HUDEP-2 (cell line): ENCODE data around the gene MAN1B1.
"Not testable (repeated sequence)": the region's sequence is repeated elsewhere in the genome, so short reads cannot be mapped to it uniquely, and the experiment has no call there.

ENCODE experiments used
- DNase-seq, 76 experiments: peaks; one replicate each; lab custom pipeline; 2025; ENCODE audit not compliant: unreplicated experiment in 76 of 76; lab: John Stamatoyannopoulos, UW

Gene MAN1B1

DNA sequence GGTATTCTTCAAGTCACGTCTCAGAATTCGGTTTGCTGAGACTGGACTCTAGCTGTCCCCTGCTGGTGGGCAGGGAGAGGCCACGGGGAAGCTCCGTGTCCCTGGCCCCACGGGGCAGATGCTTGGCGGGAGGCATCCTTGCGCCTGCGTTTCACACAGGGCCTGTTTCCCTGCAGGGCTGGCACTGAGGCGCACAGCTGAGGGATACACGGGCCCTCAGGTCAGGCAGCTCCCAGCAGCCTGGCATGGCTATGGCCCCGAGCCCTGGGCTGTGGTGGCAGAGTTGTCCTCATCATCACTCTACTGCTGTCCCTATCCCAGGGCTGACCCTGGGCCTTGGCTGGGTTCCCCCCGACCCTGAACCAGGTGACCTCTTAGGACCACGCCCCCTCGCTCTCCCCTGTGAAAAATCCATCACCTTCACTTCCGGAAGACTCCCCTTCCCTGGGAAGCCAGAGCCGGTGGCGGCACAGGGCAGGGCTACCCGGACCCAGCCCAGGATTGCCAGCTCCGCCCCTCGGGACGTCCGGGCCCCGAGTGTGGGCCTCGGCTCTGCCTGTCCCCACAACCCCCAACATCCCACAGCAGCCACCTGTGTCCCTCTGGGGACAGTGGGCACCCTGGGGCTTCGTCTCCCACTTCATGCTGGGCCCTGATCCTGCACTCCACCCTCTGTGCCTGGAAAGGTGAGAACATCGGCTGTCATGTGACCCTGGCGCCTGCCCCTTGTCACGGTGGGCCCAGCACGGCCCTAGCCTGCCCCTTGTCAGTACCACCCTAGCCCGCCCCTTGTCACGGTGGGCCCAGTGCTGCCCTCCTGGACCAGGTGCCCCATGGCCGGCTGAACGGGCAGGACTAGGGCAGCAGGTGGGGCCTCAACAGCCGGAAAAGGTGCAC, 22.7 kb downstream of the MAN1B1 start:
- DNase-seq: no peak

DNA sequence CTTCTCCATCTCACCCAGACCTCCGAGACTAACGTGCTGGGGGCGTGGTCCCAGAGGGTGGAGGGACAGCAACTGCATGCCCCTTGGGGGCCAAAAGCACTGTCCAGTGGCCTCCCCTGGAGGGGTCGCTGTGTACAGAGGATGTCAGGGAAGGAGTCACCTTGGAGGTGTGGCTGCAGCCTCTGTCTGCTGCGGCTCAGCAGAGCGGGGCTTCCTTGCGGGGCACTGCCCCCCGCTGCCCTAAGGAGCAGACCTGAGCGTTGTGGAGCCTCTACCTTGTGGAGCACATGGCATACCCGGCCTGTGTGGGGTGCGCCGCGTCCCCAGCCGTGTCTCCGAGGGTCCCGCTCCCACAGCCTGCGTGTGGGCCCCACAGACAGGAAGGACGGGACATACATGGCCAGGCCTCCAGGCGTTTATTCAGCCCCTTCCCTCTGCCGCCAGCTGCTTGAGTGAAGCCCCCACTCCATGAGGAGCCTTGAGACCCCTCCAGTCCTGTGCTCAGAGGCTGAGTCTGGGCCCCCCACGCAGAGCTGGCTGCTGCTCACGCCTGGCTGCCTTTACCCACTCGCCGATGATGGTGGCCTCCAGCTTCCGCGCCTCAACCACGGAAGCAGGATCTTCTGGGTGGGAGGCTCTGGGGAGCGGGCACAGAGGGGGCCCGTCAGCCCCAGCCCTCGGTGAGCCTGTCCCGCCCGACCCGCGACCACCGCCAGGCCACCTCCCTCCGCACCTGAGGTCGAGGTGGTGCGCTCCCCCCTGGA, 23.5 kb downstream of the MAN1B1 start:
- DNase-seq: no peak

GRCh38 chr9:137110911-137111787, 24.4 kb downstream of the MAN1B1 start:
- DNase-seq: no peak

DNA sequence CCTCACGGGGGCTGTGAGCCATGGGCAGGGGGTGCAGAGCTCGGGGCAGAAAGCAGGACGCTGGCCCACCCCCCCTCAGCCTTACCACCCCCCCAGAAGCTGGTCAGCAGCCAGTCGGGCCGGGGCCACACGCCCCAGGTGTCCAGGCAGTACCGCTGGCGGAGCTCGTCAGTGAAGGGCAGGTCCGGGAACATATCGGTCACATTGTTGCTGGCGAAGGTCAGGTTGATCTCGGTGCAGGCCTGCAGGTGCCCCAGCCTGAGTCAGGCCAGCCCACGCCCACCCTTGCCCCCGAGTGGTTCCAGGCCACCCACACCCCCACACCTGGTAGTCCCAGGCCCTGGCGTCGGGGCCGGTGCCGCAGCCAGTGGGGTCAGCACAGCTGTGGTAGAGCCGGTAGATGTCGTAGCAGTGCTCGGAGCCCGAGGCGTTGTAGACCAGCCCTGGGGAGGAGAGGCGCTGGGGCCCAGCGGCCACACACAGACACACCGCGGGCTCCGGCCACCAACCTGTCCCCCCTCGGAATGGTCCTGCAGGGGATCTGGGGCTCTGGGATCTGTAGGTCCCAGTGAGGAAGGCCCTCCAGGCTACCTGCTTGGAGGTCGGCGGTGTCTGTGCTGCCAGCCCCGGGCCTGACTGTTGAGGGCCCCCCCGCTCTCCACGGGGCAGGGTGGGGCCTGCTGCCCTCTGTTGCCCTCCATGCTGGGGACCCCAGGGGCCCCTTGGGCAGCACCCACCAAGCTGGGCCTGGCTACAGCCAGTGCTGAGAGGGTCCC, 25.2 kb downstream of the MAN1B1 start:
- DNase-seq: no peak

DNA sequence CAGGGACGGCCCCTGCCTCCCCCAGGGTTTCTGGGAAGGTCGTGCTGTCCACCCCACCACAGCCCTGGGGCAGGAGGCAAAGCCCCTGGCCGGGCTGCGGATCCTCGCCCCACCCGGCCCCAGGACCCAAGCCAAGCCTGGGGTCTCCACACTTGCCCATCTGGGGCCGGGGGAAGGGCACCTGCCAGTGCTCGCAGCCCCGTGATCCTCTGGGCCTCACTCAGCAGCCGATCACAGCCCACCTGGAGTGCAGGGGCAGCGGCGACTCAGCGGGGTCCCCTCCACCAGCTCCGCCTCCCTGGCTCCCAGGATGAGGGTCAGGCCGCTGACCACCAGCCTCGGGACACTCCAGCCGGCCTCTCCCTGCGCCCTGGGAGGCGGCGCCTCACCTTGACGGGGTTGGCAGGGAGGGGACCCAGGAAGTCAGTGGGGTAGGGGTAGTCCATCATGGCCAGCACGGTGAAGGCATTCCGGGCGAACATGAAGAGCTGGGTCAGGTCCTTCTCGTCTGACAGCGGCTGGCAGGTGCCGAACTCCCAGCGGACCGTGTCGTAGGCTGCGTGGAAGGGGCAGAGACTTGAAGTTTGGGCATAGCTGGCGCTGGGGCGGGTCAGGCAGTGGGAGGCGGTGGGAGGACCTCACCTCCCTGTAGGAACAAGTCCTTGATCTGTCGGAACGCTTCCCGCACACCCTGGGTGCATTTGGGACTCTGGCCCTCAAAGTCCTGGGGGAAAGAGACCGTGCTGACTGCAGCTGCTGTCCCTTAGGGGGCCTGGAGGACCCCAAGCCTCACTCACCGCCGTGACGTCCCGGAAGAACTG, 26.0 kb downstream of the MAN1B1 start:
- no peak for DNase-seq

DNA sequence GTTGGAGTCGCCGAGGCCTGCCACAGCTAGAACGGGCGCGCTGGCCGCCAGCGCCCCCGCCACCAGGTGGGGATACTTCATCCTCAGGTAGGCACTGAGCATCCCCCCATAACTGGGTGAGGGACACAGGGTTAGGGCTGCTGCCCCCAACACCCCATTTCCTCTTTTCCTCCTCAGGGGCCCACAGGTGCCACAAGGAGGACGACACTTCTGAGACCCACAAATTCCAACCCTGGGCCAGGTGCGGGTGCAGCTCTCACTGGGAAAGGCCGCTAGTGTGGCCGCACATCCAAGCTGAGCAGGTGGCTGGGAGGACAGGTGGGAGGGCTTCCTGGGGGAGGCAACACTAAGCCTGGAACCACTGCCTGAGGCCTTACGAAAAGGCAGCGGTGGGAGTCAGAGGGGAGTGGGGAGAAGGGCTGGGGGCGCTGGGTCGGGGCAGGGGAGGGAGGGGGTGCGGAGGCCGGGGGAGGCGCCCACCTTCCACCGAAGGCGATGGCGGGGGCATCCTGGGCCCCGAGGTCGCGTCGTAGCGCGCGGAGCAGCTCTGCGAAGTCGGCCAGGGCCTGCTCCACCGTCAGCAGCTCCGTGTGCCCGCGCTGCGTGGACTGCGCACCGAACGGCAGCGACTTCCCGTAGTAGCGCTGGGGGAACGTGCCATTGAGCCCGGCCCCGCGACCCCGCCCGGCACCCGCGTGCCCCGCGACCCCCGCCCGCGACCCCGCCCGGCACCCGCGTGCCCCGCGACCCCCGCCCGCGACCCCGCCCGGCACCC, 26.8 kb downstream of the MAN1B1 start:
- DNase-seq: peak in 2 of 76 experiments; percentile 5 to 12

GRCh38 chr9:137114220-137114612, 27.4 kb downstream of the MAN1B1 start:
- peak in 7 of 76 experiments; percentile 23 to 74 (median 50) for DNase-seq

DNA sequence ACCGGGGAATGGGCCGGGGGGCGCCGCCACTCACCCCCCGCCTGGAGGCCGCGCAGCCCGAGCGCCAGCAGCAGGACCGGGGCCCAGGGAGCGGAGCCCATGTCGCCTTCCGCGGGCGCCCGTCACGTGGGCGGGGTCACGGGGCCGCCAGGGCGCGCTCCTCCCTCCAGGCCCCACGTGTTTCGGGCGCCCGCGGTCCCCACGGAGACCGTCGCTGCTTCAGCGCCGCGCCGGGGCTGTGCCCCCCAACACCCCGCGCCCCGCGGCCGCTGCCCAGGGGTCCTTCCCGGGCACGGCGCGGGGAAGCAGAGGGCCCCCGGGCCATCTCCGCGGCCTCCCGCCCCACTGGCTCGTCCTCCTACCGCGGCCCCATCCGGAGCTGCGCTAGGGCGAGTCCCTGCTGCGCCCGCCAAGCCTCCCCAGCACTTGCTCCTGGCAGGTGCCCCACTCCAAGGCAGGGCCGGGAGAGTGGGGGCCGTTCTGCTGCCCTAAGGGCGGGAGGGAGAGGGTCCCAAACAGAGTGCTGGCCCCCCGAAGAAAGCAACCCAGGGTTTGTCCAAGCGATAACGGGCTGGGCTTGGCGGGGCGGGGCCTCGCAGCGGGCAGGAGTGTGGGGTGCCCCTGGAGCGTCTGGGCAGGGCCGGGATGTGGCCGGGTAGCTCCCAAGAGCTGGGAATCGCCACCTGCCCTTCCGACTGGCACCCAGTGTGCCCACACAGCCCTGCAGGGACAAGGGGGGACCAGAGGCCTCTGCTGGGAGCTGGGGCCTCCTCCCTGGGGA, 28.0 kb downstream of the MAN1B1 start, which contains the start of gene DPP7:
Gene DPP7, minus strand, starts transcription at position 121 of the 781 bp plus-strand sequence. Its CDS starts 20 bp downstream, at position 101.
- DNase-seq: peak in 54 of 76 experiments; percentile 7 to 74 (median 54)

DNA sequence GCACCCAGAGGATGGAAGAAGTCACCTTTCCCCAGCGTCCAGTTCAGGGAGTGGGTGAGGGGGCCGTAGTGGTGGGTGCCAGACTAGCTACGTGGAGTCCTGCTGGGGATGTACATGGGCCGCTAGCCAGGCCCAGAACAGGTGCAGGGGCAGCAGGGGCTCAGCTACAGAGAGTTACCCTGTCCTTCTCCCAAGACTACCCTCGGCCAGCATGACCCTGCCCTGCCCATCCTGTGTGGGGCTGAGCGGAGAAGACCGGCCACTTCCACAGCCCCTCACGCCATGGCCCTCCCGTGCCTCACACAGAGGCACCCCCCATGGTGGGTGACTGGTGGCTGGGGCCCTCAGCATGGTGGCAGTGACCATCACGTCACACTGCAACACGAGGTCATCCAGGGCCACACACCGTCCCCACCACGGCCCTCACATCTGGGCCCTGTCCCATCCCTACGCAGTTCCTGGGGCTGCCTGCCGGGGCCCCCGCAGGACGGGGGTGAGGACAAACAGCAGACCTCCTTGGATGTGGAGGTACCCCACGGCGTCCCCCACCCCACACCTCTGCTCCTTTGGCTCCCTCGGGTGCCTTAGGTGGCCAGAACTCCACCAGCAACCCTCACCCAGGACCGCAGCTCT, 28.7 kb downstream of the MAN1B1 start:
- no peak for DNase-seq

- DNase-seq: no peak
These were observed 29.3 kb downstream of the MAN1B1 start for GRCh38 chr9:137116027-137116507.

DNA sequence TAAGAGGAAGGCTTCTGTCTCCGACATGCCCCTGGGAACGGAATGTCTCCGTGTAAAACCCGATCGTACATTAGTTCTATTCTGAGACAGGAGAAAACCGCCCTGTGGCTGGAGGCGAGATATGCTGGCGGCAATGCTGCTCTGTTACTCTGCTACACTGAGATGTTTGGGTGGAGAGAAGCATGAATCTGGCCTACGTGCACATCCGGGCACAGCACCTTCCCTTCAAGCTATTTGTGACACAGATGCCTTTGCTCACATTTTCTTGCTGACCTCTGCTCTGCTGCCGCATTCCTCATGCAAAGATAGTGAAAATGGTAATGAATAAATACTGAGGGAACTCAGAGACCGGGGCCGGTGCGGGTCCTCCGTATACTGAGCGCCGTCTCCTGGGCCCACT, 29.9 kb downstream of the MAN1B1 start:
- no peak for DNase-seq

DNA sequence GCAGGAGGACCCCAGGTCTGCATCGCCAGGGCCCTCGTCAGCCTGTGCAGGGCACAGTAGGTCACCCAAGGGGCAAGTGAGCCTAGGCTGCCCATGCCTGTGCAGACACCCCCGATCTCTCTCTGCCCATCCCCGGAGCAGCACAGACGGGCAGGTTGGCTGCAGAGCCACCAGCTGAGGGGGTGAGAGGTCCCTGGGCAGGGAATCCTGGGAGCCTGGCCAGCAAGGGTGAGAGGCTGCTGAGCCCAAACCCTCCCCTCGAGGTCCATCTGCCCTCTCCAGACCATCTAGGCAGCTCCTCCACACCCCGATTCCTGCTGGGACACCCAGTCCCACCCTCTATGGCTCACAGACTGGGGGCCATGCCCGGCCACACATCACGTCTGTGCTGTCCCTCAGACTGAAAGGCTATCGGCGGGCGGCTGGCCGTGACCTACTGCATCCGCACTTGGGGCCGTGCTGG, 30.5 kb downstream of the MAN1B1 start:
- DNase-seq: no peak

GRCh38 chr9:137118092-137118603, 31.4 kb downstream of the MAN1B1 start:
- DNase-seq: not testable (repeated sequence)

DNA sequence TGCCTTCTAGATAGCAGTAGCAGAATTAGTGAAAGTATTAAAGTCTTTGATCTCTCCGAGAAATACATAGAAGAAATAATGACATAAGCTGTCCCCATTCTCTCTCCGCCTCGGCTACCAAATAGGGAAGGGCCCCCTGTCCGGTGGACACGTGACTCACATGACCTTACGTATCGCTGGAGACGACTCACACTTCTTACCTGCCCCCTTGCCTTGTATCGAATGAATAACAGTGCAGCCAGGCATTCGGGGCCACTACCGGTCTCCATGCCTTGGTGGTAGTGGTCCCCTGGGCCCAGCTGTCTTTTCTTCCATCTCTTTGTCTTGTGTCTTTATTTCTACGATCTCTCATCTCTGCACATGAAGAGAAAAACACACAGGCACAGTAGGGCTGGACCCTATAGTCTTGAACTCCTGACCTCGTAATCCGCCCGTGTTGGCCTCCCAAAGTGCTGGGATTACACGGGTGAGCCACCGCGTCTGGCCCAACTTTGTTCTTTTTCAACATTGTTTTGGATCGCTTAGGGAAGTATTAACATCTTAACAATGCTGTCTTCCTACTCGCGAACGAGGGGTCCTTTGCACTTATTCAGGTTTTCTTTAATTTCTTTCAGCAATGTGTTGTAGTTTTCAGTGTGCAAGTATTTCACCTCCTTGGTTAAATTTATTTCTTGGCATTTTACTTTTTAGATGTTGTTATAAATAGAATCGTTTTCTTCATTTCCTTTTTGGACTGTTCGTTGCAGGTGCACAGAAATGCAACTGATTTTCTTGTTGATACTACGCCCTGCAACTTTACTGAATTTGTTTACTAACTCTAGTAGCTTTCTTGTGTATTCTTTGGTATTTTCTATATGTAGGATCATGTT, 35.4 kb downstream of the MAN1B1 start:
- not testable (repeated sequence) for DNase-seq

DNA sequence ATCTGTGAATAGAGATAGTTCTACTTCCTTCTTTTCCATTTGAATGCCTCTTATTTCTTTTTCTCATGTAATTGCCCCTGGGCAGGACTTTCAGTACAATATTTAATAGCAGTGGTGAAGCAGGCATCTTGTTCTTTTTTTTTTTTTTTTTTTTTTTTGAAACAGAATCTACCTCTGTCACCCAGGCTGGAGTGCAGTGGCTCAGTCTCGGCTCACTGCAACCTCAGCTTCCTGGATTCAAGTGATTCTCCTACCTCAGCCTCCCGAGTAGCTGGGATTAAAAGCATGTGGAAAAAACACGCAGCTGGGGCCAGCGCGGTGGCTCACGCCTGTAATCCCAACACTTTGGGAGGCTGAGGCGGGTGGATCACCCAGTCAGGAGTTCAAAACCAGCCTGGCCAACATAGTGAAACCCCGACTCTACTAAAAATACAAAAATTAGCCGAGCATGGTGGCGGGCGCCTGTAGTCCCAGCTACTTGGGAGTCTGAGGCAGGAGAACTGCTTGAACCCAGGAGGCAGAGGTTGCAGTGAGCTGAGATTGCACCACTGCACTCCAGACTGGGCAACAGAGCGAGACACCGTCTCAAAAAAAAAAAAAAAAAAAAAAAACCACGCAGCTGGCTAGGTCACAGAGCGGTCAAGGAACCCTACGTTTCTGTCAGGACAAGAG, 36.1 kb downstream of the MAN1B1 start:
- not testable (repeated sequence) for DNase-seq
